Tibial artery (tissue), 4 donors: ENCODE results near the gene IGFN1.

Experiments
- DNase-seq, 2 donors: peaks; one replicate each; pipeline ENCODE4 v3.0.0-alpha.2; 2019
- H3K27ac ChIP-seq, 2 donors: fragments of 200-600 bp; sonication (generic) in 1 of 2; 1 replicate in 1 of 2; 2 replicates in 1 of 2; pipeline ENCODE4 v1.5.1; 2018 to 2019; ENCODE audit warnings: mild to moderate bottlenecking in 1 of 2
- H3K27me3 ChIP-seq, 2 donors: fragments of 200-600 bp; sonication (generic) in 1 of 2; one replicate each; pipeline versions ENCODE4 v1.5.1 to v1.6.0; 2016 to 2019
- H3K36me3 ChIP-seq, 3 donors: fragments of 200-600 bp; sonication (generic) in 2 of 3; one replicate each; pipeline ENCODE4 v1.5.1; 2016 to 2019; ENCODE audit warnings: mild to moderate bottlenecking in 2 of 3
- H3K4me1 ChIP-seq, 4 donors: fragments of 200-600 bp; sonication (generic) in 2 of 4; 1 replicate in 3 of 4; 2 replicates in 1 of 4; pipeline ENCODE4 v1.5.1; 2016 to 2019
- H3K4me3 ChIP-seq, 2 donors: fragments of 200-600 bp; sonication (generic) in 1 of 2; 1 replicate in 1 of 2; 2 replicates in 1 of 2; pipeline ENCODE4 v1.5.1; 2018 to 2019; ENCODE audit warnings: mild to moderate bottlenecking in 2 of 2
- H3K9me3 ChIP-seq, 3 donors: fragments of 200-600 bp; sonication (generic) in 1 of 3; one replicate each; pipeline ENCODE4 v1.5.1; 2016 to 2019
- intact Hi-C: fragments of 100-400 bp; cut with DNase I; formaldehyde crosslinking; loops from one replicate; pipeline ENCODE4 v1.15.0; 2023; ENCODE audit warnings: low total_unique reads
- TF ChIP-seq, protein P1 (sequence below), 2 experiments: fragments of 200-600 bp in 1 of 2; fragments of 450-650 bp in 1 of 2; IDR thresholded peaks; one replicate each; pipeline ENCODE4 v1.5.1; 2017 to 2019; ENCODE audit warnings: antibody characterized with exemption in 2 of 2, mild to moderate bottlenecking in 1 of 2, moderate library complexity in 1 of 2

IGFN1 gene

DNA sequence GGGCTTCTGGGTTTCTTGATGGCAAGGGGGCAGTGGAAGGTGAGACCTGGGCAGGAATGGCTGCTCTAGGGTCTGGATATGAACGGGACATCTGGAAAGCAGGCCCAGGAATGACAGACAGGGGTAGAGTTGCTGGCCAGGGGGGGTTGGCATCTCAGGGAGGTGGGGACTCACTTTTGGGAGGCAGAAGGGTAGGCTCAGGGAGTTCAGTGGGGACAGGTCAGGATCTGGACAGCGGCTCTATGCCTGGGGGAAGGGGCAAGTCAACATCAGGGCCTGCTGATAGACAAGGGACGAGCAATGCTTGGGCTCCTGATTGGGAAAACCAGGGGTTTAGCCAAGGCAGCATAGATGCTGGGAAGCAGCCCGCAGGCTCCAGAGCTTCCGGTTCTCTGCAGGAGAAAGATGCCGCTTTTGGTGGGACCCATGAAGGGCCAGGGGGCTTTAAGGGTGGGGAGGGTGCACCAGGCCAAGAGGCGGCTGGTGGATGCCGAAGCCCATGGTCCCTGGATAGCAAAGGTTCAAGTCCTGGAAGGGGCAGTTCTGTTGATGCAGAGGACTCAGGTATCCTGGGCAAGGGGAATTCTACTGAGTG, 21.9 kb downstream of the IGFN1 start:
- intact Hi-C loops = no loop called here
- no peaks in the 10 kb centered on the region for H3K4me1 ChIP-seq
- no peak overlapping the region for H3K4me3 ChIP-seq
- peak in 1 of 2 donors; percentile 35 for DNase-seq
- H3K9me3 ChIP-seq = no peaks in the 10 kb centered on the region
- TF ChIP-seq, protein P1, sequence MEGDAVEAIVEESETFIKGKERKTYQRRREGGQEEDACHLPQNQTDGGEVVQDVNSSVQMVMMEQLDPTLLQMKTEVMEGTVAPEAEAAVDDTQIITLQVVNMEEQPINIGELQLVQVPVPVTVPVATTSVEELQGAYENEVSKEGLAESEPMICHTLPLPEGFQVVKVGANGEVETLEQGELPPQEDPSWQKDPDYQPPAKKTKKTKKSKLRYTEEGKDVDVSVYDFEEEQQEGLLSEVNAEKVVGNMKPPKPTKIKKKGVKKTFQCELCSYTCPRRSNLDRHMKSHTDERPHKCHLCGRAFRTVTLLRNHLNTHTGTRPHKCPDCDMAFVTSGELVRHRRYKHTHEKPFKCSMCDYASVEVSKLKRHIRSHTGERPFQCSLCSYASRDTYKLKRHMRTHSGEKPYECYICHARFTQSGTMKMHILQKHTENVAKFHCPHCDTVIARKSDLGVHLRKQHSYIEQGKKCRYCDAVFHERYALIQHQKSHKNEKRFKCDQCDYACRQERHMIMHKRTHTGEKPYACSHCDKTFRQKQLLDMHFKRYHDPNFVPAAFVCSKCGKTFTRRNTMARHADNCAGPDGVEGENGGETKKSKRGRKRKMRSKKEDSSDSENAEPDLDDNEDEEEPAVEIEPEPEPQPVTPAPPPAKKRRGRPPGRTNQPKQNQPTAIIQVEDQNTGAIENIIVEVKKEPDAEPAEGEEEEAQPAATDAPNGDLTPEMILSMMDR (IDR thresholded peaks at IDR 0.05) = no peak
- no peaks in the 10 kb centered on the region for H3K27me3 ChIP-seq
- no peaks in the 10 kb centered on the region for H3K36me3 ChIP-seq
- H3K27ac ChIP-seq = no peak overlapping the region

DNA sequence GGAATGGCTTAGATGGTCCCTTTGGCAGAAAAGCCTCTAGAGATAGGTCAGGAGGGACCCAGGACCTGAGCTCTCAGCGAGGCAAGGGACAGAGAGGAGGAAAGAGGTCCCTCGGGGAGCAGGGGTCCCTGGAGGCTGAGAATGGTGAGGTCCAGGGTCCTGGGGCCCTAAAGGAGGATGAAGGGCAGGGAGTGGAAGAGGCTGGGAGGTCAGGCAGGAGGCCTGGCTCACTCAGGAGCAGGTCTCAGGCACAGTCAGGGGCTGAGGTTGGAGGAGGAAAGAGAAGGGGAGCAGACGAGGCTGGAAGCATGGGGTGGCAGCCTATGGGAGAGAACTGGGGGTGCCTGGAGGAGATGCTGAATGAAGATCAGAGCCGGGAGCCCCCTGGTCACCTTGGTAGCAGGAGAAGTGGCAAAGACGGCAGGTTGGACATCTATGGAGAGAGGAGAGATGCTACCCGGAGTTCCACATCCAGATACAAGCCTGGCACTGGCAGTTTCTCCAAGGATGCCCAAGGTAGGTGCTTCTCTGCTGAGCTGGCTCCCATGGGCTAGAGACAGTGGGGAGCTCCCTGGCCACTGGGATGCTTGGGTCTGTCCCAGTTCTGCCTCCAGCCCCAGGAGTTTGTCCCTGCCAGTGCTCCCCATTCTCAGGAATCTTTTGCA, 22.6 kb downstream of the IGFN1 start:
- H3K27me3 ChIP-seq = no peaks in the 10 kb centered on the region
- intact Hi-C loops = no loop called here
- no peak overlapping the region for H3K4me3 ChIP-seq
- TF ChIP-seq, protein P1 (IDR thresholded peaks at IDR 0.05) = no peak
- DNase-seq = peak in 1 of 2 donors; percentile 42
- H3K27ac ChIP-seq = no peak overlapping the region
- H3K4me1 ChIP-seq = no peaks in the 10 kb centered on the region
- H3K36me3 ChIP-seq = no peaks in the 10 kb centered on the region
- H3K9me3 ChIP-seq = no peaks in the 10 kb centered on the region

DNA sequence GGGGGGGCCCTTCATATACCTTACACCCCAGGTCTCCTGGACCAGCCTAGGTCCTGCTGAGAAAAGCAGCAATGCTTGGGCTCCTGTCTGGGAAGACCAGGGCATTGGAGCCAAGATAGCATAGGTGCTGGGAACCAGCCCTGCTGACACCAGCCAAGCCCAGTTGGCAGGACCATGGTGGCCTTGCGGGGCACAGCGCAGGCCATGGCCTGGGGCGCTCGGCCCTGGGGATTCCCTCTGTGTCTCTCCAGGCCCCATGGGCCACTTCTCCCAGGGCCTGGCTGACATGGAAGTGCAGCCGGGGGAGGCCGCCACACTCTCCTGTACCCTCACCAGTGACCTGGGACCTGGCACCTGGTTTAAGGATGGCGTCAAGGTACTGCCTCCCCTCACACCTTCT, 23.3 kb downstream of the IGFN1 start:
- H3K36me3 ChIP-seq = no peaks in the 10 kb centered on the region
- no peak overlapping the region for H3K4me3 ChIP-seq
- TF ChIP-seq, protein P1 (IDR thresholded peaks at IDR 0.05) = no peak
- peak in 1 of 2 donors; percentile 41 for DNase-seq
- H3K4me1 ChIP-seq = no peaks in the 10 kb centered on the region
- no peak overlapping the region for H3K27ac ChIP-seq
- H3K9me3 ChIP-seq = no peaks in the 10 kb centered on the region
- intact Hi-C loops = no loop called here
- no peaks in the 10 kb centered on the region for H3K27me3 ChIP-seq

- TF ChIP-seq, protein P1 (IDR thresholded peaks at IDR 0.05) = no peak
- intact Hi-C loops = no loop called here
- DNase-seq = peak in 1 of 2 donors; percentile 25
- Histone ChIP-seq H3K9me3 (no peaks in the 10 kb centered on the region), H3K36me3 (no peaks in the 10 kb centered on the region), H3K4me1 (no peaks in the 10 kb centered on the region), H3K27ac (no peak overlapping the region), H3K4me3 (no peak overlapping the region), H3K27me3 (no peaks in the 10 kb centered on the region)
These were observed 23.8 kb downstream of the IGFN1 start for GRCh38 chr1:201214461-201214860.

DNA sequence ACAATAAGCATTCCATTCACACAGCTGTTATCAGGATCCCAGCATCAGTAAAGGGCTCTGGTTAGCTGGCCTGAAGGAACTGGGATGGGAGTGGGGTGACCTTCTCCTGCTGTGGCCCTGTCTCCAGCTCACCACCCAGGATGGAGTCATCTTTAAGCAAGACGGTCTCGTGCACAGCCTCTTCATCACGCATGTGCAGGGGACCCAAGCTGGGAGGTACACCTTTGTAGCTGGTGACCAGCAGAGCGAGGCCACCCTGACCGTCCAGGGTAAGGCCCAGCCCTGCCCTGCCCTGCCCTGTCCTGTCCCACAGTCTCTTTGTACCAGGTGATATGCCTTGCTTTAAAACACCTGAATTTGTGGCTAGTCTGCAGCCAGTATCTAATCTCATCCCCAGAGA, 24.3 kb downstream of the IGFN1 start:
- TF ChIP-seq, protein P1 (IDR thresholded peaks at IDR 0.05) = no peak
- Histone ChIP-seq H3K27ac (no peak overlapping the region), H3K27me3 (no peaks in the 10 kb centered on the region), H3K4me1 (no peaks in the 10 kb centered on the region), H3K36me3 (no peaks in the 10 kb centered on the region), H3K9me3 (no peaks in the 10 kb centered on the region), H3K4me3 (no peak overlapping the region)
- peak in 1 of 2 donors; percentile 35 for DNase-seq
- intact Hi-C loops = no loop called here
